ENCODE data around the gene ATG16L2. TPM values are rescaled to one million over a fixed set of nuclear protein-coding genes. Genes with fewer than 3 reads are reported as not detected.

The ATG16L2 gene
- total and polyA plus RNA-seq, 9 of the 15 experiments (the other 6 are each of a cell fraction or from before 2014, with no cell fraction given), result 0.18 to 11.2 (median 6.2) TPM

DNA sequence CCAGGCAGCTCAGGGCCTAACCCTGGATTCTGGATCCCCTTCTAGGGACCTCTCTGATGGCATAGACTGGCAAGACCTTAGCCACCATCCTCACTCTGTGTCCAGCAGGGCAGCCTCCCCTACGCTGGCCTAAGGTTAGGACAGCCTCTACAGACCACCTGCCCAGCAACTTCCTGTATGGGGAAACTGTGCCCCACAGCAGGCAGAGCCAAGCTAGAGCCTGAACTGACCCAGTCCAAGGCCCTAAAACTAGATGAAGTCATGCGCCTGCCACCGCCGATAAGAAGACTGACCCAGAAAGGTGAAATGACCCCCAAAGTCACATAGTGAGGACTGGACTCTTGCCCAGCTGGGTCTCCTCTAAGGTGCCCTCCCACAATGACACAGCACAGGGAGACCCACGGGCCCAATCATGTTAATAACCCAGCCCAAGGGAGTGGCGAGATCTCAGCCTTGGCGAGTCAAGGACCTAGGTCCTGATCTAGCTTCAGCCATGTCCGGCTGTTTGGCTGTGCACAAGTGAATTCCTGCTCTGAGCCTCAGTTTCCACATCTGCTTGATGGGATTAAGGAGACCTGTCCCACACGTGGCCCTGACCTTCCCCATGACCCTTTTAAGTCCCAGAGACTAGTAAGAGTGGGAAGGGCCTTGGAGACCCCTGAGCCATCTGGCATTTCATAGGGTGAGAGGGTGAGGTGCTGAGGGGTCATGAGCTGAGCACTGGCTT lies 37.9 kb upstream of the ATG16L2 start (continued):
- TF ChIP-seq, protein P1, sequence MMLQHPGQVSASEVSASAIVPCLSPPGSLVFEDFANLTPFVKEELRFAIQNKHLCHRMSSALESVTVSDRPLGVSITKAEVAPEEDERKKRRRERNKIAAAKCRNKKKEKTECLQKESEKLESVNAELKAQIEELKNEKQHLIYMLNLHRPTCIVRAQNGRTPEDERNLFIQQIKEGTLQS (IDR thresholded peaks at IDR 0.05), result peak; percentile 92
- TF ChIP-seq, protein P1 (CRISPR knock-in tag; conservative IDR thresholded peaks at IDR 0.05), result peak; percentile 81; the same call in 1 of the 2 replicates
- TF ChIP-seq NBN (IDR thresholded peaks at IDR 0.05; ENCODE audit: low read depth) (0 out of 2 replicates have a peak, but pooled peaks have one; percentile 56), KLF13 (tag; IDR thresholded peaks at IDR 0.05; ENCODE audit: borderline replicate concordance, low read depth) (peak; percentile 27; the same call in 1 of the 2 replicates), BHLHE40 (IDR thresholded peaks at IDR 0.05; ENCODE audit: low read length) (peak; percentile 23; the same call in 1 of the 2 replicates), EZH2 (IDR thresholded peaks at IDR 0.05; ENCODE audit: borderline replicate concordance, low read depth, low read length) (no peak), NRF1 (conservative IDR thresholded peaks at IDR 0.05 in 1 of 2, IDR thresholded peaks at IDR 0.05 in 1 of 2) (peak; percentile 61 to 70), ZFP30 (CRISPR knock-in tag; IDR thresholded peaks at IDR 0.05; ENCODE audit: borderline replicate concordance) (no peak), NFYB (IDR thresholded peaks at IDR 0.05; ENCODE audit: extremely low read depth, insufficient read length) (no peak), CC2D1A (IDR thresholded peaks at IDR 0.05) (no peak), YBX1 (IDR thresholded peaks at IDR 0.05) (no peak), SIN3A (IDR thresholded peaks at IDR 0.05; ENCODE audit: borderline replicate concordance in 2 of 2, control insufficient read depth in 1 of 2, low read depth in 2 of 2, low read length in 2 of 2) (peak in 1 of 2 experiments; percentile 75; a peak in 1 of 4 replicates), ZNF174 (CRISPR knock-in tag; IDR thresholded peaks at IDR 0.05) (no peak), ZNF280A (IDR thresholded peaks at IDR 0.05; ENCODE audit: low read depth, partially characterized antibody) (no peak), ZNF76 (CRISPR knock-in tag; IDR thresholded peaks at IDR 0.05; ENCODE audit: borderline replicate concordance) (peak; percentile 71; the same call in 1 of the 2 replicates), HDAC1 (IDR thresholded peaks at IDR 0.05) (0 out of 4 replicates have a peak, but pooled peaks of 1 of the 2 experiments have one; percentile 14), HMBOX1 (IDR thresholded peaks at IDR 0.05) (peak; percentile 79), TAF1 (IDR thresholded peaks at IDR 0.05; ENCODE audit: control insufficient read depth, extremely low read depth, insufficient read depth, low read length, severe bottlenecking) (peak; percentile 57), ATF7 (IDR thresholded peaks at IDR 0.05) (peak; percentile 95), SMARCA4 (IDR thresholded peaks at IDR 0.05) (peak; percentile 94), ZFP36 (IDR thresholded peaks at IDR 0.05; ENCODE audit: low read depth, low read length, partially characterized antibody) (peak; percentile 4), RBM25 (IDR thresholded peaks at IDR 0.05; ENCODE audit: low read depth, low read length, severe bottlenecking) (peak; percentile 52)
- TF ChIP-seq, protein P2, sequence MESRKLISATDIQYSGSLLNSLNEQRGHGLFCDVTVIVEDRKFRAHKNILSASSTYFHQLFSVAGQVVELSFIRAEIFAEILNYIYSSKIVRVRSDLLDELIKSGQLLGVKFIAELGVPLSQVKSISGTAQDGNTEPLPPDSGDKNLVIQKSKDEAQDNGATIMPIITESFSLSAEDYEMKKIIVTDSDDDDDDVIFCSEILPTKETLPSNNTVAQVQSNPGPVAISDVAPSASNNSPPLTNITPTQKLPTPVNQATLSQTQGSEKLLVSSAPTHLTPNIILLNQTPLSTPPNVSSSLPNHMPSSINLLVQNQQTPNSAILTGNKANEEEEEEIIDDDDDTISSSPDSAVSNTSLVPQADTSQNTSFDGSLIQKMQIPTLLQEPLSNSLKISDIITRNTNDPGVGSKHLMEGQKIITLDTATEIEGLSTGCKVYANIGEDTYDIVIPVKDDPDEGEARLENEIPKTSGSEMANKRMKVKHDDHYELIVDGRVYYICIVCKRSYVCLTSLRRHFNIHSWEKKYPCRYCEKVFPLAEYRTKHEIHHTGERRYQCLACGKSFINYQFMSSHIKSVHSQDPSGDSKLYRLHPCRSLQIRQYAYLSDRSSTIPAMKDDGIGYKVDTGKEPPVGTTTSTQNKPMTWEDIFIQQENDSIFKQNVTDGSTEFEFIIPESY (CRISPR knock-in tag; IDR thresholded peaks at IDR 0.05), result peak; percentile 65; the same call in 1 of the 2 replicates

Measured in K562 (cell line).